ENCODE measurements around the gene CD2AP. TPM values are rescaled to one million over a fixed set of nuclear protein-coding genes. Genes with fewer than 3 reads are reported as not detected.

The CD2AP gene
- total and polyA plus RNA-seq, 4 donors = 5.7 to 22.4 (median 11.5) TPM

GRCh38 chr6:47534063-47534462, 56.5 kb downstream of the CD2AP start (continued):
- TF ChIP-seq RAD21 (IDR thresholded peaks at IDR 0.05) (no peak), HNF4A (conservative IDR thresholded peaks at IDR 0.05) (no peak), FOXA1 (IDR thresholded peaks at IDR 0.05) (no peak), EGR1 (IDR thresholded peaks at IDR 0.05; ENCODE audit: low read depth in 2 of 2) (no peak), SP1 (IDR thresholded peaks at IDR 0.05) (no peak)

- TF ChIP-seq TAF1 (conservative IDR thresholded peaks at IDR 0.05) = no peak
- TF ChIP-seq EGR1 (IDR thresholded peaks at IDR 0.05; ENCODE audit: low read depth in 2 of 2) = no peak
- Histone ChIP-seq H3K36me3 (ENCODE audit: control insufficient read depth in 4 of 4, insufficient read depth in 3 of 4, low read depth in 1 of 4, low read length in 3 of 4) (no peaks in the 10 kb centered on the region), H3K9me3 (ENCODE audit: control insufficient read depth in 4 of 4, low read length in 3 of 4) (no peaks in the 10 kb centered on the region), H3K27ac (ENCODE audit: low read depth in 1 of 2, low read length in 2 of 2) (no peak overlapping the region), H3K27me3 (ENCODE audit: control insufficient read depth in 4 of 4, insufficient read depth in 4 of 4, low read length in 3 of 4) (no peaks in the 10 kb centered on the region), H3K9ac (ENCODE audit: low read depth in 1 of 2, low read length in 2 of 2) (no peak overlapping the region), H3K4me1 (ENCODE audit: control insufficient read depth in 4 of 4, insufficient read depth in 4 of 4, low read length in 3 of 4) (no peaks in the 10 kb centered on the region), H3K4me3 (ENCODE audit: low read depth in 1 of 3, low read length in 3 of 3) (no peak overlapping the region)
- no peak for DNase-seq (ENCODE audit: low spot score)
- 77% methylated on average over 2 of the region's 2 CpGs for WGBS
Observed at GRCh38 chr6:47535316-47536225, 58.0 kb downstream of the CD2AP start.

- WGBS = 88% methylated on average over 4 of the region's 4 CpGs
- no peak overlapping the region for H3K27ac ChIP-seq (ENCODE audit: low read depth in 1 of 2, low read length in 2 of 2)
- H3K9me3 ChIP-seq (ENCODE audit: control insufficient read depth in 4 of 4, low read length in 3 of 4) = no peaks in the 10 kb centered on the region
- H3K9ac ChIP-seq (ENCODE audit: low read depth in 1 of 2, low read length in 2 of 2) = no peak overlapping the region
- H3K4me3 ChIP-seq (ENCODE audit: low read depth in 1 of 3, low read length in 3 of 3) = no peak overlapping the region
- no peak for DNase-seq (ENCODE audit: low spot score)
- H3K4me1 ChIP-seq (ENCODE audit: control insufficient read depth in 4 of 4, insufficient read depth in 4 of 4, low read length in 3 of 4) = no peaks in the 10 kb centered on the region
- H3K36me3 ChIP-seq (ENCODE audit: control insufficient read depth in 4 of 4, insufficient read depth in 3 of 4, low read depth in 1 of 4, low read length in 3 of 4) = no peaks in the 10 kb centered on the region
- no peaks in the 10 kb centered on the region for H3K27me3 ChIP-seq (ENCODE audit: control insufficient read depth in 4 of 4, insufficient read depth in 4 of 4, low read length in 3 of 4)
- TF ChIP-seq YY1 (IDR thresholded peaks at IDR 0.05) = no peak
- no peak for TF ChIP-seq RAD21 (IDR thresholded peaks at IDR 0.05)
- no peak for TF ChIP-seq TAF1 (conservative IDR thresholded peaks at IDR 0.05)
- TF ChIP-seq FOXA1 (IDR thresholded peaks at IDR 0.05) = no peak
- TF ChIP-seq RXRA (IDR thresholded peaks at IDR 0.05) = no peak
- TF ChIP-seq MAX (IDR thresholded peaks at IDR 0.05) = no peak
- TF ChIP-seq GABPA (IDR thresholded peaks at IDR 0.05 in 1 of 2, conservative IDR thresholded peaks at IDR 0.05 in 1 of 2) = no peak
- TF ChIP-seq HNF4A (conservative IDR thresholded peaks at IDR 0.05) = no peak
- TF ChIP-seq, protein P1, sequence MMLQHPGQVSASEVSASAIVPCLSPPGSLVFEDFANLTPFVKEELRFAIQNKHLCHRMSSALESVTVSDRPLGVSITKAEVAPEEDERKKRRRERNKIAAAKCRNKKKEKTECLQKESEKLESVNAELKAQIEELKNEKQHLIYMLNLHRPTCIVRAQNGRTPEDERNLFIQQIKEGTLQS (IDR thresholded peaks at IDR 0.05) = no peak
- TF ChIP-seq, protein P2, sequence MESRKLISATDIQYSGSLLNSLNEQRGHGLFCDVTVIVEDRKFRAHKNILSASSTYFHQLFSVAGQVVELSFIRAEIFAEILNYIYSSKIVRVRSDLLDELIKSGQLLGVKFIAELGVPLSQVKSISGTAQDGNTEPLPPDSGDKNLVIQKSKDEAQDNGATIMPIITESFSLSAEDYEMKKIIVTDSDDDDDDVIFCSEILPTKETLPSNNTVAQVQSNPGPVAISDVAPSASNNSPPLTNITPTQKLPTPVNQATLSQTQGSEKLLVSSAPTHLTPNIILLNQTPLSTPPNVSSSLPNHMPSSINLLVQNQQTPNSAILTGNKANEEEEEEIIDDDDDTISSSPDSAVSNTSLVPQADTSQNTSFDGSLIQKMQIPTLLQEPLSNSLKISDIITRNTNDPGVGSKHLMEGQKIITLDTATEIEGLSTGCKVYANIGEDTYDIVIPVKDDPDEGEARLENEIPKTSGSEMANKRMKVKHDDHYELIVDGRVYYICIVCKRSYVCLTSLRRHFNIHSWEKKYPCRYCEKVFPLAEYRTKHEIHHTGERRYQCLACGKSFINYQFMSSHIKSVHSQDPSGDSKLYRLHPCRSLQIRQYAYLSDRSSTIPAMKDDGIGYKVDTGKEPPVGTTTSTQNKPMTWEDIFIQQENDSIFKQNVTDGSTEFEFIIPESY (IDR thresholded peaks at IDR 0.05) = no peak
- TF ChIP-seq NR2F2 (IDR thresholded peaks at IDR 0.05) = no peak
Observed at GRCh38 chr6:47536816-47537401, 59.3 kb downstream of the CD2AP start.

All from liver (tissue), 9 donors.